Bronchial epithelial cell (primary cell): Measurements from ENCODE around the gene BCL7A. TPM values are rescaled to one million over a fixed set of nuclear protein-coding genes. Genes with fewer than 3 reads are reported as not detected.

Experiments used
- DNase-seq: peaks from one replicate; pipeline ENCODE4 v3.0.0-alpha.2; 2010; ENCODE audit warnings: low read depth
- FAIRE-seq: peaks from 2 replicates; lab custom pipeline; 2011; peaks lifted over from hg19 to GRCh38; lab: Jason Lieb, UNC
- H3K27me3 ChIP-seq: 2 replicates; pipeline ENCODE4 v1.5.1; 2011; ENCODE audit warnings: low read length; ENCODE audit not compliant: control insufficient read depth, insufficient read depth
- H3K36me3 ChIP-seq: 2 replicates; pipeline ENCODE4 v1.5.1; 2011; ENCODE audit warnings: low read length; ENCODE audit not compliant: control insufficient read depth, insufficient read depth
- H3K4me3 ChIP-seq: 2 replicates; pipeline ENCODE4 v1.5.1; 2011; ENCODE audit warnings: mild to moderate bottlenecking, low read depth, low read length, control low read depth
- total RNA-seq: library from RNA; depleted of rRNA; stranded (reverse); fragments of >200 nt; gene quantifications from 2 replicates; pipeline ENCODE4 v1.2.1, GENCODE V29; 2014
- TF ChIP-seq, protein P1 (sequence below): IDR thresholded peaks from 2 replicates; pipeline ENCODE4 v1.5.1; 2011; ENCODE audit warnings: mild to moderate bottlenecking, moderate library complexity, low read length, control low read depth, inconsistent platforms; ENCODE audit not compliant: insufficient read depth, severe bottlenecking

The BCL7A gene
- total RNA-seq, 1 donor from 2014 or later: 17.1 TPM

DNA sequence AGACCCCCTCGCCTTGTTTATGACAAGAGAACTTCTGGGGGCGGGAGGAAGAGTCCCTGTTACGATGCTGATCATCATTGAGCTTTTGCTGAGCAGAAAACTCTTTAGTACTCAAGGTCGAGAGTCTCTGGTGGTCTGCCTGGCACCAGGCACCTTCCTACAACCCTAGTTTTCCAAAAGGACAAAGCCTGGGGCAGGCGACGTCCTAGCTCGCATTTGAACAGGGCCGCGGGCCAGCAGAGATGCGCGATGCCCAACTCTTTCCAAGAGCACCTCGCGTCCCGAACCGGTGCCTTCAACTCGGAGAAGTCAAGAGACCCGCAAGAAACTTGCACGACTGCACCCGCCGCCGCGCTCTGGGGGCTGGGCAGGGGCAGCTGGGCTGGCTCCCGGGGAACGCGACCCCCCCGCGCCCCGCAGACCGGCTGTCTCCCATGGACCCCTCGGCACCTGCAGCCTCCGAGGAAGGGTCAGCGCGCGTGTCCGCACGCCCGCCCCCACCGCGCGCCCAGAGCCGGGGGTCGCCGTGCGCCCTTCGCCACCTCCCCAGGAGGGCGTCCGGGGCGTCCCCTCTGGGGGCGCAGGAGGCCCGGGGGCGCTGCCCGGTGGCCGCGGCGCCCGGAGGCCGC is 377 bp upstream of the BCL7A start:
- TF ChIP-seq, protein P1, sequence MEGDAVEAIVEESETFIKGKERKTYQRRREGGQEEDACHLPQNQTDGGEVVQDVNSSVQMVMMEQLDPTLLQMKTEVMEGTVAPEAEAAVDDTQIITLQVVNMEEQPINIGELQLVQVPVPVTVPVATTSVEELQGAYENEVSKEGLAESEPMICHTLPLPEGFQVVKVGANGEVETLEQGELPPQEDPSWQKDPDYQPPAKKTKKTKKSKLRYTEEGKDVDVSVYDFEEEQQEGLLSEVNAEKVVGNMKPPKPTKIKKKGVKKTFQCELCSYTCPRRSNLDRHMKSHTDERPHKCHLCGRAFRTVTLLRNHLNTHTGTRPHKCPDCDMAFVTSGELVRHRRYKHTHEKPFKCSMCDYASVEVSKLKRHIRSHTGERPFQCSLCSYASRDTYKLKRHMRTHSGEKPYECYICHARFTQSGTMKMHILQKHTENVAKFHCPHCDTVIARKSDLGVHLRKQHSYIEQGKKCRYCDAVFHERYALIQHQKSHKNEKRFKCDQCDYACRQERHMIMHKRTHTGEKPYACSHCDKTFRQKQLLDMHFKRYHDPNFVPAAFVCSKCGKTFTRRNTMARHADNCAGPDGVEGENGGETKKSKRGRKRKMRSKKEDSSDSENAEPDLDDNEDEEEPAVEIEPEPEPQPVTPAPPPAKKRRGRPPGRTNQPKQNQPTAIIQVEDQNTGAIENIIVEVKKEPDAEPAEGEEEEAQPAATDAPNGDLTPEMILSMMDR: no peak
- no peak for FAIRE-seq
- H3K27me3 ChIP-seq: no peaks in the 10 kb centered on the region
- peak overlapping the region; percentile 63 for H3K4me3 ChIP-seq
- no peak for DNase-seq
- peaks cover under 1% of the 10 kb centered on the region for H3K36me3 ChIP-seq

DNA sequence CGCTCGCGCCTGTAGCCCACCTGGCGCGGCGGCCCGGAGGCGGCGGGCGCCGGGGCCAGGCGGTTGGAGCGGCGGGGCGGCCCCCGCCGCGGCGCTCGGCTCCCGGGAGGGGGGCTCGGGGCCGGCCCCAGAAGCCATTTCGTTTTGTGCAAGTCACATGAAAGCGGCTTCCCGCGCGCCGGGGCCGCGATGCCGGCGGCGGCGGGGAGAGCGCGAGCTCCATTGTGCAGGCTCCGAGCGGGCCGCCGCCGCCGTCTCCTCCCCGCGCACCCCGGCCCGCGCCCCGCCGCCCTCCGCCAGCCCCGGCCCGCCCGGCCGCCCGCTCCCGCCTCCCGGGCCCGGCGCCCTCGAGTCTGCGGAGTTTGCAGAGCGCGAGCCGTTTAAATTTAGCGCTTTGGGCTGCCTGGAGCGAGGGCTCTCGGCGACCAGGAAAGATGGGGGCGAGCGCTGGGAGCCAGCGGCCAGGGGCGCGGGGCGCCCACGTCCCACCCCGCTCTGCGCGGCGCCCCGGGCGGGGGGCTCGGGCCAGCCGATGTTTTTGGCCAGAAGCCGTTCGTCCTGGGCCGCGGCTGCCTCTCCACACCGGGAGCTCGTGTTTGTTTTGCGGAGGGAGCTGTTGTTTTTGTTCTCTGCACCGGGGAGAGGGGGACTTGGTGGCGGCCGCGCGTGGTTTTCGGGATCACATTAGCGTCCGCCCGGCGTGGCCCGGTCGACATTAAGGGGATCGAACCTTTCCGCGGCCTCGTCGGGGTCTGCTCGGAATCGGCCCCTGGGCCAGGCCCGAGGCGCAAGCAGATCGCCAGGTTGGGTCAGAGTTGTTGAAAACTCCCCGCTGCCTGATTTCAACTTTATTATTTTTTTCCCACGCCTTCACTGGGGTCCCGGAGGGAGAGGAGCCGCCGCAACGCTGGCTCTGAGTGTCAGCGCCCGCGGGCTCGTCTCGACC is 982 bp downstream of the BCL7A start:
- Histone ChIP-seq H3K4me3 (peak overlapping the region; percentile 63), H3K27me3 (no peaks in the 10 kb centered on the region), H3K36me3 (peaks cover 2% of the 10 kb centered on the region)
- FAIRE-seq: no peak
- DNase-seq: no peak
- TF ChIP-seq, protein P1: no peak

- Histone ChIP-seq H3K27me3 (no peaks in the 10 kb centered on the region), H3K4me3 (peak overlapping the region; percentile 63), H3K36me3 (peaks cover 2% of the 10 kb centered on the region)
- FAIRE-seq: no peak
- peak; percentile 49 for DNase-seq
- TF ChIP-seq, protein P1: no peak
Measured at GRCh38 chr12:122023339-122024131, 1.9 kb downstream of the BCL7A start.

DNA sequence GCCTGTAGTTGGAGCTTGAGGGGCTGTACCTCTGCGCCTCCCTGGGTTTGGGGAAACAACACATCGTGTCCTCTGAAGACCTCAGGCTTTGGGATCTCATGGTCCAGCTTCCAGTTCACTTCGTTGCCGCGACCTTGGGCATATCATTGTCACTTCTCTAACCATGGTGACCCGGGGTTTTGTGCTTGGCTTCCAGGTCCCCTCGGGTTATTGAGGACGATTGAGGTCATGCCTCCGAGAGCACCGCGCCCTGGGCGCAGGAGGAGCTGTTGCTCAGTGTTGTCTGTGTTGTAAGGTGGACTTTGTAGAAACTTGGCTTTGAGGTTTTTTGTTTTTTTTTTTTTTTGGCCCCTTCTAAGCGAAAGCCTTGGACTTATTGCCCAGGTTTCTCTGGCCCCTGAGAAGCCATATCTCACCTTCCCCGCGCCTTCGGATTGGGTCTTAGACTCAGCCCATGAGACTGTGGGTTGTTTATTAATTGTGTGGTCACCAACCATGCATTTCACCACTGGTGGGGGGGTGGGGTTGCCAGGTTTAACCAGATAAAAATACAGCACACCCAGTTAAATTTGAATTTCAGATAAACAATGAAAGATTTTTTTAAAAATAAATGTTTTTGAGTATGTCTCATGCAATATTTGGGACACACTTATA is 2.6 kb downstream of the BCL7A start:
- no peak for DNase-seq
- TF ChIP-seq, protein P1: no peak
- Histone ChIP-seq H3K27me3 (no peaks in the 10 kb centered on the region), H3K36me3 (peaks cover 2% of the 10 kb centered on the region), H3K4me3 (peak overlapping the region; percentile 63)
- no peak for FAIRE-seq

DNA sequence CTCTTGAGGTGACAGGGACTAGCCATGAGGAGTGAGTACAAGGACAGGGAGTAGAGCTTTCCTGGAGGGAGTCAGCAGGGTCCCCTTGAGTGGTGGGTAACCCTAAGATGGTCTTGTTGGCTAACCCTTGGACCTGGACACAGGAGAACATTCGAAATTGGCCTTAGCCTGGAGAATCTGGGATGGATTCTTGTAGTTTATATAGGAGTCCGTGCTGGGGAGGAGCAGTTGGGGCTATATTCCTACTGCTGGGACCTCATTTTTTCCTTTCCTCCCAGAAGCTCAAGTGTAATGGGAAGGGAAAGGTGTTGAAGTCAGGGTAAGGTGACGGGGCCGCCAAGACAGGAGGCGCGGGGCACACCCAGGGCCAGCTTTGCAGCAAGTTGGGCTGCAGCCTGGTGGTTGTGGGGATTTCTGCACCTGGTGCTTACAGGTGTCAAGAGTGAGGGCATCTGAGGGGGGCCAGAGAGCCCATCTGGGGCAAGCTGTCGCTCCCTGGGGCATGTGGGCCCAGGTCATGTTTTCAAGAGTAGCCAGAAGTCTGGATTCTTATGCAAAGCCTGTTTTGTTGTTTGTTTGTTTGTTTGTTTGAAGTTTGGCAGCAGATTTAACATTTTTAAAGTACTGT is 5.1 kb downstream of the BCL7A start:
- TF ChIP-seq, protein P1: peak; percentile 5
- H3K4me3 ChIP-seq: no peak overlapping the region
- H3K36me3 ChIP-seq: peaks cover 2% of the 10 kb centered on the region
- H3K27me3 ChIP-seq: no peaks in the 10 kb centered on the region
- FAIRE-seq: no peak
- DNase-seq: no peak
